Stimulated activated CD8-positive, alpha-beta memory T cell treated with anti-CD3 and anti-CD28 coated beads, Interleukin-15, amount 100 ng/mL, for 1 hour (primary cell): ENCODE data around the gene FAM53A.
"Not testable (repeated sequence)": the region's sequence is repeated elsewhere in the genome, so short reads cannot be mapped to it uniquely, and the experiment has no call there.

Experiments used
- DNase-seq: peaks from one replicate; pipeline ENCODE4 v3.0.0-alpha.2; 2020; ENCODE audit warnings: low read depth

Gene FAM53A

GRCh38 chr4:1686440-1687036 lies 2.4 kb upstream of the FAM53A start:
- no peak for DNase-seq

DNA sequence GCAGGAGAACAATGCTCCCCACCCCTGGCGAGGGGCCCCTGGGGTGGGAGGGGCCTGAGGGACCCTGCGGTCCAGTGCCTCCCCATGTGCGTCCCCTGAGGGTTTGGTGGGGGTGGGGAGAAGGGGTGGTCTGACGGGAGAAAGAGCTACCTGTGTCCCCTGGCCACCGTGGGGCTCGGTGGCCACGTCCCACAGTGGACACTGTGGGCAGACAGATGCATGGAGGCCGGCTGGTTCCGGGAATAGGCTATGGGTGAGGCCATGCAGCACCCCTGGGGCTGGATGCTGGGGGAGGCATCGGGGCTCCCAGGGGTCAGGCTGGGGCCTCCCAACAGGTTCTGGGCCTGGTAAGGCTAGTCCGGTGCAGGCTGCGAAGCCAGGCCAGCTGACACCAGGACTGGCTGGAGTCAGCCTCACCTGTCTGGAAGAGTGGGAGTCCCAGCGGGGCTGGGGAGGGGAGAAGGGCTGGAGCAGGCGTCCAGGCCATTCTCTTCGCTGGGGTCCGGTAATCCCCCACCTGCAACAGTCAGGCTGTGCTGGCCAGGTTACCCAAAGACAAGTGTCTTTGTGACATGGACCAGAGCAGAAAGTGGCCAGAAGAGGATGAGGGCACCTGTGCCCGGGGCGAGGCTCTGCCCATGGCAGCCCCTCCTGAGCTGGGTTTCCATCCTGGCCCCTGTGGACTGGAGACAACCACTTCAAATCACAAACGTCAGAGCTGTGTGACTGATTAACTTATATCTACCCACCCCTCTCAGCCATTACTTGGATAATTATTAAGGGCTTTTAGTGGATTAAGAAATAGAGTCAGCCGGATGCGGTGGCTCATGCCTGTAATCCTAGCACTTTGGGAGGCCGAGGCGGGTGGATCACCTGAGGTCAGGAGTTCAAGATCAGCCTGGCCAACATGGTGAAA lies 1.4 kb upstream of the FAM53A start:
- DNase-seq, result no peak

DNA sequence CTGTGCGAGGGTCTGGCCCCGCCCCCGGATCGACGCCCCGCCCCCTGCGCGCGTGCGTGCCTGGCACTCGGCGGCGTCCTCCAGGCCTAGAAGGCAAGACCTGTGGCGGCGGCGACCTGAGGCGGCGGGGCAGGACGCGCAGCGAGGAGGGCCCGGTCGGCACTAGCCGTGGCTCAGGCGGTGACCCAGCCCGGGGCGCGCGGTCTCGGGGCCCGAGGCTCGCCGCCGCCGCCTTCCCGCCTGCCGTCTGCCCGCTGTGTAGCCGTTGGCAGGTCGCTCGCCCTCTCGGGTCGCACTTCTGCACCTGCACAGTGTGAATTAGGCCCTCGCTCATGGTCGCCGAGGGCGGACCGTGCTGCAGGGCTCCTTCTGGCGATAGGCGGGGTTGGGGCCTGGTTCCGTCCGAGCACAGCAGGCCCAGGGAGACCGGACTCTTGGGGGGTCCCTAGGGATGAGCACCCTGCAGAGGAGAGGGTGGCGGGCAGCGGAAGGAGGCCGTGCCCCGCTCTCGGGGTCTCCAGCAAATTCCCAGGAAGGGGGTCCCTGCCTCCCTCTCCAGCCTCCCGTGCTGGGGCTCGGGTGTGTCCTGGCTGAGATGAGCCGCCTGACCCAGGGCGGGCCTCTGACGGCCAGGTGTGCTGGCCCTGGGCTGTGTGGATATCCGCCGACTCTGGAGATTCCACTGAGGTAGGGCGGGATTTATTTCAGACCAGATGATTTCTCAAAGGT lies 557 bp upstream of the FAM53A start:
- DNase-seq, result peak; percentile 84

- no peak for DNase-seq
Observed at GRCh38 chr4:1683261-1683735, 815 bp downstream of the FAM53A start.

DNA sequence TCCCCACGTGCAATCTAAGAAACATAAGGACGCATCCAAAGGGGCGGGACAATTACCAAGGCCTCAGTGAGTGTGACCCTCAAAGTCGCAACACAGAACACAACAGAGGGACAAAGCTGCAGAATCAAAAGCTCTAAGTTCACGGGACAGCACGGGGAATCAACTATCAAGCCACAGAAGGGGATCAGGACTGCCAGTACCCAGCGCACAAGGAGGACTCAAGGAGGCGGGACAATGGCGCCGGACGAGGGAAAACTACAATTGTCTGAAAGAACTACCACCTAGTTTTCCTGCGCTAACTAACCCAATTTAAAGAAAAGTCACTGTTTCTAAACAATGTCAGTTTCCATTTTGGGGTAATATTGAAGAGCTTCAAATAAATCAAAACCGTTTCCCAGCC lies 1.3 kb downstream of the FAM53A start:
- no peak for DNase-seq

GRCh38 chr4:1678244-1678643 lies 5.9 kb downstream of the FAM53A start:
- no peak for DNase-seq

DNA sequence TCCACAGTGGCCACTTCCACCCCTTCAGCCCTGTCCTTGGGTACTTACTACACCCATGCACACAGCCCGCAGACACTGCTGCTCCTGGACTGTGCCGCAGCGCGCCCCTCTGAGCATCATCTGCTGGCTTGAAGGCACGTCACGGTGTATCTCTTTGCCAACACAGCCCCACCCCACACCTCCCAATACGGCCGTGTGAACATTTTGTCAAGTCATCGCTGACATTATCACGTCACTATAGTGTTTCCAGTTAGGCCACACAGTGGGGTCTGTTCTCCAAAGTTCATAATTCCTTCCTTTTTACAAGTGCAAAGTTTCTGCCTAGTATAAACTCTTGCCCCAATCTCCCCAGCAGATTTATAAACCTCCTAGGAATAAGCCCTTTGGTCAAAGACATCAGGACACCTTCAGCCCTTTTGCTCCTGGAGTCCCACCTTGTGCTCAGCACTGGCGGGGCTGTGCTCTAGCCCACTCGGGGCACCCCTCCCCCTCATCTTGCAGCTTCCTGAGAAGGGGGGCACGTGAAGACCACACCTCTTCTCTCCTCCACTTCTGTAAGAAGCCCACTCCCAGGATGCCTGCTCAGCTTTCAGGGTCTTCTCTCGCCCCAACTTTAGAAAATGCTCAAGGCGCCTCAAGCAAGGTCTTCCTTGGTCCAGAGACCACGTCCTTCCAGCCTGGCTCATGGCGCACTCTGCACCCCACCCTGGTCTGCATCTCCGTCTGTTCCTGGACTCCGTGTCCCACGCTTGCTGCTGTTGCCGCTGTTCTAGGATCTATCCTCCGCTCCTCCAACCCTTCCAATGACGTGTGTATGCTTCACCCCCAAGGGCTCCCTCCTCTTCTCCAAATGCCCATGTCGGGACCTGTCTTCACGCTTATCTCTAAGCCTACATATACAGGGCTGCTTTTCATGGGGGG lies 7.2 kb downstream of the FAM53A start:
- DNase-seq, result no peak

GRCh38 chr4:1675802-1676137 lies 8.3 kb downstream of the FAM53A start:
- DNase-seq, result no peak

DNA sequence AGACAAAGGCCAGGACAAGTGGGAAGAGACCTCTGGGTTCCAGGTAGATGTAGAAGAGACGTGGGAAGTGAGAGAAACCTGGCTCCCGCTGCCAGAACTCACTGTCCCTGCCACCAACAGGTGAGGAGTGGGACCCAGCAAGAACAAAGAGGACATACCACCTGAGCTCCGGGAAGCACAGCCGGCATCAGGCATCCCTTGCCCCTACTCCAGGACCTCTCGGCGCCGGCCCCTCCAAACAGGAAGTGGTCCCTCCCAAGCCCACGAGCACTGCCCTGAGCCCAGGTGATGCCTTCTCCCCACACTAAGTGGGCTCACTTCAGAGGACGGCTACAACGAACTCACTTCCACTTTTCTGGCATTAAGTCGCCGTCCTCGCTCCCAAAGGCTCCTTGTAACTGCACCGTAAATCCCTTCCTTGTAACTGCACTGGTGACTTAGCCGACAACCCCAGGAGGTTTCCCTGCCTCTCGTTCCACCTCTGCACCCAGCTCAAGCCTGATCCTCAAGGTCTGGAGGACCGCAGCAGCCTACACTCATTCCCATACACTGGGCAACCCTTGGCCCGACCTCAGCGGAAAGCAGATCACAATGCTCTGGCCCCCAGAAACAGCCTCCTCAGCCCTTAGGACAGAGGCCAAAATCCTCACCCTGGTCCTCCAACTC lies 8.8 kb downstream of the FAM53A start:
- DNase-seq, result no peak

- no peak for DNase-seq
Observed at GRCh38 chr4:1674682-1675081, 9.4 kb downstream of the FAM53A start.

DNA sequence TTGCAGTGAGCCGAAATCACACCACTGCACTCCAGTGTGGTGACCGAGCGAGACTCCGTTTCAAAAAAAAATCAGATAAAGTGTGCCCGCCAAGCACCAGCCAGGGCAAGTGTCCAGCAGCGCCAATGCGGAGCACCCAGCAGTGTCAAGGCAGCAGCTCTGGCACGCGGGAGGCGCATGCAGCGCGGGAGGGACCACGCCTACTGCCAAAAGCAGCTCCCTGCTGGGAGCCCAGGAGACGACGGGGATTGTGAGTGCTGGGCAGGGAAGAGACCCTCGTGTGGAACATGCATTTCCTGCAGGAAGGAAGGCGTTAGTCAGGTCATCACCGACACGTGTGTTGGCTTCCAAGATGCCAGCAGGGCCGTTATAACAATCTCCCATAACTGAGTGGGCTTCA lies 10.4 kb downstream of the FAM53A start:
- DNase-seq, result no peak

DNA sequence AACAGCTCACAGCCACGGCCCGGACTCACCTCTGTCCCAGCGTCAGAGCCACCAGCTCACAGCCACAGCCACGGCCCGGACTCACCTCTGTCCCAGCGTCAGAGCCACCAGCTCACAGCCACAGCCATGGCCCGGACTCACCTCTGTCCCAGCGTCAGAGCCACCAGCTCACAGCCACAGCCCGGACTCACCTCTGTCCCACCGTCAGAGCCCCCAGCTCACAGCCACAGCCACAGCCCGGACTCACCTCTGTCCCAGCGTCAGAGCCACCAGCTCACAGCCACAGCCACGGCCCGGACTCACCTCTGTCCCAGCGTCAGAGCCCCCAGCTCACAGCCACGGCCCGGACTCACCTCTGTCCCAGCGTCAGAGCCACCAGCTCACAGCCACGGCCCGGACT lies 13.1 kb downstream of the FAM53A start:
- DNase-seq, result not testable (repeated sequence)

GRCh38 chr4:1670279-1670678 lies 13.8 kb downstream of the FAM53A start:
- no peak for DNase-seq

DNA sequence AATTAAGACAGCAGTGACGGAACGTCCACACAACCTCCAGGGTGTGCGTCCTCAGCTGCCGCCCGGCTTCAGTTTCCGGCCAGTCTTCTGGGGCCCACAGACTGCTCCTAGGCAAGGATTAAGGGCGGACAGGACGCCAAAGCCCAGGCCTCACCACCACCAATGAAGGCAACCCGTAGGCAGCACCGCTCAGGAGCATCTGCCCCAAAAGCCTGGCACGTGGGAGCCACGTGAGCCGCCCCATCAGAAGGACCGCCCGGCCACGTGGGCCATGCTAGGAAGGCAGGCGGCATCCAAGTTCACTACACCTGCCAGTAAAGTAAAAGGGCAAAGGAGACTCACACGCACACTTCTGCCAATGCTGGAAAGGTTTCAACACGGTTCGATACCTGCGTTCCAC lies 14.3 kb downstream of the FAM53A start:
- DNase-seq, result no peak

GRCh38 chr4:1669270-1669669 lies 14.8 kb downstream of the FAM53A start:
- DNase-seq, result no peak

GRCh38 chr4:1668488-1668840 lies 15.6 kb downstream of the FAM53A start:
- no peak for DNase-seq

GRCh38 chr4:1667273-1667672 lies 16.8 kb downstream of the FAM53A start:
- DNase-seq, result no peak

DNA sequence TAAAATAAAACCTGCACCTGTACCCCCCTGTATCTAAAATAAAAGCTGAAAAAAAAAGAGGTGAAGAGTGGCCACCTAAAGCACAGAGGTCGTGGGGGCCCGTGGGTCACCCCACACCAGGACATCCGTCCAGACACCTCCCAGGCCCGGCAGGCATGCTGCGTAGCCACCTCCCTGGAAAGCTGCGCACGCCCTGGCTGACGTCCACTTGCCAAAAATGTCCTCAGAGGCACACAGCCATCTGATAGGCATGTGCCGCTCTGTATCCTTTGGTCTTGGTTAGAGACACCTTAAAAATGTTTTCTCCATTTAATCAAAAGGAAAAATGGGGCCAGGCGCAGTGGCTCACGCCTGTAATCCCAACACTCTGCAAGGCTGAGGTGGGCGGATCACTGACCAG lies 17.7 kb downstream of the FAM53A start:
- DNase-seq, result no peak

- DNase-seq, result no peak
Observed at GRCh38 chr4:1664141-1664540, 20.0 kb downstream of the FAM53A start.

DNA sequence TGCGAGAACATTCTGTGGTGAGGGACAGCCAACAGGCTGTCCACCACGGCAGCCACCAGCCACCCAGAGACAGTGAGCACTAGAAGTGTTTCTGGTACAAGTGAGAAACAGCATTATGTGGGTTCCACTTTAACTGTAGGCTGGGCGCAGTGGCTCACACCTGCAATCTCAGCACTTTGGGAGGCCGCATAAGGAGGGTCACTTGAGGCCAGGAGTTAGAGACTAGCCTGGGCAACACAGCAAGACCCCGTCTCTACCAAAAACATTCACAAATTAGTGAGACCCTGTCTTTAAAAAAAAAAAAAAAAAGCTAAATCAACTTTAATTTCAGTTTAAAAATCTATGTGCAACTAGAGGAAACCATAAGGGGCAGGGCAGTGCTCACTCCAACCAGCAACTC lies 20.6 kb downstream of the FAM53A start:
- DNase-seq, result no peak

DNA sequence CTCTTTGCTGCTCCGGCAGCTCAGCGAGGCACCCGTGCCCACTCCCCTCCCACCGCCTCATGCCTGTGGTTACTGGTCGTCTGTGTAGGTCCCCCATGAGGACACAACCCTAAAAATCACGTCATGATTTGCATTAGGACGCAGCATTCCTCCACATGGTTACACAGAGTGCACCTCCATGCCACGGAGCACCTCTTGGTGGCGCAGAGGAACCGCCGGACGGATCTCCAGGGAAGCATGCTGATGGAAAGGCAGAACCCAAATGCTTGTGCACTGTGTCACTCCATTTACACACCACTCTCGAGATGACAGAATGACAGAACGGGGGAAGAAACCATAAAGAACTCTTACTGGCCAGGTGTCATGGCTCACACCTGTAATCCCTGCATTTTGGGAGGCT lies 22.4 kb downstream of the FAM53A start:
- DNase-seq, result no peak
